LNCAP (cell line): ENCODE measurements around the gene RNASE4.

ENCODE experiments used
- TF ChIP-seq, protein P1 (sequence below): fragments of 450-650 bp; IDR thresholded peaks from 2 replicates; pipeline ENCODE4 v1.5.1; 2017; ENCODE audit warnings: mild to moderate bottlenecking

The RNASE4 gene

GRCh38 chr14:20748439-20748838, 64.1 kb downstream of the RNASE4 start:
- TF ChIP-seq, protein P1, sequence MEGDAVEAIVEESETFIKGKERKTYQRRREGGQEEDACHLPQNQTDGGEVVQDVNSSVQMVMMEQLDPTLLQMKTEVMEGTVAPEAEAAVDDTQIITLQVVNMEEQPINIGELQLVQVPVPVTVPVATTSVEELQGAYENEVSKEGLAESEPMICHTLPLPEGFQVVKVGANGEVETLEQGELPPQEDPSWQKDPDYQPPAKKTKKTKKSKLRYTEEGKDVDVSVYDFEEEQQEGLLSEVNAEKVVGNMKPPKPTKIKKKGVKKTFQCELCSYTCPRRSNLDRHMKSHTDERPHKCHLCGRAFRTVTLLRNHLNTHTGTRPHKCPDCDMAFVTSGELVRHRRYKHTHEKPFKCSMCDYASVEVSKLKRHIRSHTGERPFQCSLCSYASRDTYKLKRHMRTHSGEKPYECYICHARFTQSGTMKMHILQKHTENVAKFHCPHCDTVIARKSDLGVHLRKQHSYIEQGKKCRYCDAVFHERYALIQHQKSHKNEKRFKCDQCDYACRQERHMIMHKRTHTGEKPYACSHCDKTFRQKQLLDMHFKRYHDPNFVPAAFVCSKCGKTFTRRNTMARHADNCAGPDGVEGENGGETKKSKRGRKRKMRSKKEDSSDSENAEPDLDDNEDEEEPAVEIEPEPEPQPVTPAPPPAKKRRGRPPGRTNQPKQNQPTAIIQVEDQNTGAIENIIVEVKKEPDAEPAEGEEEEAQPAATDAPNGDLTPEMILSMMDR, result no peak

DNA sequence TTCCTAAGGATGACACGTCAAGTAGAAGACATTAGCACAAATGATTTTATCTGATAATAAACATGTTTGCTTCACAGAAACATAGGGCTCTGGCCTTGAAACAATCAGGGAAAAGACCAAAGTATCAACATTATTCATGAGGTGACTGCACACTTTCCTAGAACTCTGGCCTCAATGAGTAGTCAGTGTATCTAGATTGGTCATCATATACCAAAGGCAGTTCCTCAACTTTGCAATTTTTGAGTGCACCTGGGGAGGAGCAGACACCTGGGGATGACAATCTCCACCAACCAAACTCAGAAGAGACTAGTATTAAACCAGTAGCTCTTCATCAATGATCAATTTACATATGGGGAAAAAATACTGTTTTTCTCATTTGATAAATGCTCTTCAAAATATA, 65.8 kb downstream of the RNASE4 start:
- TF ChIP-seq, protein P1, result no peak
